Prostate gland (tissue), 2 donors: Measurements from ENCODE around the gene HDGF.

Experiments used
- POLR2A ChIP-seq: fragments of 450-650 bp; IDR thresholded peaks from one replicate; pipeline ENCODE4 v1.6.1; 2016; ENCODE audit warnings: antibody characterized with exemption, mild to moderate bottlenecking
- POLR2AphosphoS5 ChIP-seq: sonication (generic); formaldehyde crosslinking; IDR thresholded peaks from one replicate; pipeline ENCODE4 v1.6.1; 2017; ENCODE audit warnings: antibody characterized with exemption
- TF ChIP-seq, protein P1 (sequence below), 4 experiments: fragments of 200-600 bp in 2 of 4; fragments of 450-650 bp in 2 of 4; sonication (generic) in 2 of 4; IDR thresholded peaks; 1 replicate in 3 of 4; 2 replicates in 1 of 4; pipeline ENCODE4 v1.5.1; 2016 to 2019; ENCODE audit warnings: antibody characterized with exemption in 4 of 4, mild to moderate bottlenecking in 2 of 4, moderate library complexity in 2 of 4

DNA sequence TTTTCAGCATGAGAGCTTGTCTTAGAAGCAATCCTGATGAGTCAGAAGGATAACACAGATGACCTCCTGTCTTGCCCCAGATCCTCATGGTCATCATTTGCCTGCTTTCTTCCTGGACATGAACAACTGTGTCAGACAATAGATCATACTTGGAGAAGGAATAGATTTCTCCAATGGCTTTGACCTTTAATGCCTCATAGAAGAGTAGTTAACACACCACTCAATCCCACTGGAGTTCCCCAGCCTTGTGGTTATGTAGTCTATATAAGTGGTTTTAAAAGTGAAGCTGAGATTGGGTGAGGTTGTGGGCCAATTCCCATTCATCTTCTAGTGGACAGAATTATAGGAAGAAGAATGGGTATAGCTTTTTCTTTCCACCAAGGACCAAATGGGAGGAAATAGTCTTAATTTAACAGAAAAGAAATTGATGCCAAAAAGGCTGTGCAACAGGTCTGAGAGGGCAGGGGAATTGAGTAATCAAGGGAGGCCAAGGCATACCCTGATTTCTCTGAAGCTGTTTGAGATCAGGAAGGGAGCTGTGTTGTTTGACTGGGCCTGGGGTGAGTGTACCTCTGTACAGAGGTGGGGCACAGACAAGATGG, 30.2 kb upstream of the HDGF start:
- TF ChIP-seq POLR2AphosphoS5 = no peak
- TF ChIP-seq, protein P1, sequence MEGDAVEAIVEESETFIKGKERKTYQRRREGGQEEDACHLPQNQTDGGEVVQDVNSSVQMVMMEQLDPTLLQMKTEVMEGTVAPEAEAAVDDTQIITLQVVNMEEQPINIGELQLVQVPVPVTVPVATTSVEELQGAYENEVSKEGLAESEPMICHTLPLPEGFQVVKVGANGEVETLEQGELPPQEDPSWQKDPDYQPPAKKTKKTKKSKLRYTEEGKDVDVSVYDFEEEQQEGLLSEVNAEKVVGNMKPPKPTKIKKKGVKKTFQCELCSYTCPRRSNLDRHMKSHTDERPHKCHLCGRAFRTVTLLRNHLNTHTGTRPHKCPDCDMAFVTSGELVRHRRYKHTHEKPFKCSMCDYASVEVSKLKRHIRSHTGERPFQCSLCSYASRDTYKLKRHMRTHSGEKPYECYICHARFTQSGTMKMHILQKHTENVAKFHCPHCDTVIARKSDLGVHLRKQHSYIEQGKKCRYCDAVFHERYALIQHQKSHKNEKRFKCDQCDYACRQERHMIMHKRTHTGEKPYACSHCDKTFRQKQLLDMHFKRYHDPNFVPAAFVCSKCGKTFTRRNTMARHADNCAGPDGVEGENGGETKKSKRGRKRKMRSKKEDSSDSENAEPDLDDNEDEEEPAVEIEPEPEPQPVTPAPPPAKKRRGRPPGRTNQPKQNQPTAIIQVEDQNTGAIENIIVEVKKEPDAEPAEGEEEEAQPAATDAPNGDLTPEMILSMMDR (IDR thresholded peaks at IDR 0.05) = no peak
- TF ChIP-seq POLR2A = no peak
